ENCODE data around the gene AGAP2.

The AGAP2 gene

GRCh38 chr12:57767305-57767698 lies 28.8 kb upstream of the AGAP2 start:
- DNase-seq = no peak

- DNase-seq = no peak
Observed at GRCh38 chr12:57766464-57767304, 28.1 kb upstream of the AGAP2 start, which contains the start of gene CYP27B1. Gene CYP27B1, minus strand, starts transcription at chr12:57767078. Its CDS starts 37 bp downstream, at chr12:57767041.

GRCh38 chr12:57765698-57766463 lies 27.3 kb upstream of the AGAP2 start:
- no peak for DNase-seq

GRCh38 chr12:57765003-57765697 lies 26.6 kb upstream of the AGAP2 start:
- DNase-seq = peak in 3 of 5 donors; percentile 39 to 65 (median 44)

DNA sequence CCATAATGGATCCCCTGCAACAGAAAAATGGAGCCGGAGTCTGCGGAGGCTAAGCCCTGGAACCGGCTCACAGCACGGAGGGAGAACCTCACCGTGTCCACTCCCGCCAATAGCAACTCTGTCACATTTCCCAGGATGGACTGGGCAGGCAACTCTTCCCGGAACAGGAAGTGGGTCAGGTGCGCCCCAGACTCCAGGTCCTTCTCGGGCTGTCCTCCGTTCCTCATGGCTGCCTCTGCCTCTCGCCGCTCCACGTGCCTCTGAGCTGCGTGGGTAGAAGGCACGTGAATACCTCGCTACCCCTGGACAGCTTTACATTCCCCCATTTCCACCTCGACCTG lies 26.1 kb upstream of the AGAP2 start:
- DNase-seq = no peak

DNA sequence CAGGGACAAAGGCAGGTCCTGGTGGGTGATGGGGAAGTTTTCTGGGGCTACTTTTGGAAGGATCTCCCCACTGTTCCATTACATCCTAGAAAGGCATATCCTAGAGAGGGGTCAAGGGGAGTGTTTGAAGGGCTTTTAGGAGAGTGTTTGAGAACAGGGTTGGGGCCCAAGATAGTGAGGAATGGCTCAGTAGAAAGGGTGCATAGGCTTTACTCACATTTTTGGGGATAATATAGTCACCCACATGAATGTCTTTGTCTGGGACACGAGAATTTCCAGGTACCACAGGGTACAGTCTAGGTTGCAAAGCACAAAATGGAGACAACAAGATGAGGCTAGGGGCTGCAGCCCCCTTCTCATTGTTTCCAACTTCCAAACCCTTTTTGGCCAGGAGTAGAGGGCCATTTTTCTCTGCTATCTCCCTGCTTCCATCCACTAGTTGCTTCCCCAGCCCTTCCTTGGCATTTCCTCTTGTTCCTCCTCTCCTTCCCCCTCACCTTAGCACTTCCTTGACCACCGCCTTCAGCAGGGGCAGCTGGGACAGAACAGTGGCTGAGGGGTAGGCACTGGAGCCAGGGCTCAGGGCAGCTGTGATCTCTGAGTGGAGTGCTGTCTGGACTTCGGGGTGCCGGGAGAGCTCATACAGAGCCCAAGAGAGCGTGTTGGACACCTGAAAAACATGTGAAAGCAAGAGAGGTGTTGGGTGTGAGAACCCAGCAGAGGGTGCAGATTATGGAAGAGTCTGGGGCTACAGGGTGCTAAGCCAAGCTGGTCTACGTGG lies 25.5 kb upstream of the AGAP2 start:
- no peak for DNase-seq

DNA sequence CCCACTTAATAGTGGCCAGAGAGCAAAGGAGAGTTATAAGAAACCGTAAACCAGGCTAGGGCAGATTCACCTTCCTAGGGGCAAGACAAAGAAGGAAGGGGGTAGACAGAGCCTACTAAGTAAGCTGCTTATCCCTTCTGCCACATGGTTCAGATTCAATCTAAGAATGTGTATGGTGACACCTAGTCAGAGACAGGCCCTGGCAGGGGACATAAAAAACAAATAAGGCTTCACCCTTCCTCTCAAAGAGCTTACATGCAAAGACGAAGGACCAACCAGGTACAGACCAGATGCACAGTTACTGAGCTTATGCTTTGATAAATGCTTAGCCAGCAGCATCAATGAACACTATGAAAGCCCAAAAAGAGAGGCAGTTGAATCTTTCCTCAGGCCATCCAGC lies 23.9 kb upstream of the AGAP2 start:
- DNase-seq = no peak

- no peak for DNase-seq
Observed at GRCh38 chr12:57761391-57761998, 23.0 kb upstream of the AGAP2 start.

DNA sequence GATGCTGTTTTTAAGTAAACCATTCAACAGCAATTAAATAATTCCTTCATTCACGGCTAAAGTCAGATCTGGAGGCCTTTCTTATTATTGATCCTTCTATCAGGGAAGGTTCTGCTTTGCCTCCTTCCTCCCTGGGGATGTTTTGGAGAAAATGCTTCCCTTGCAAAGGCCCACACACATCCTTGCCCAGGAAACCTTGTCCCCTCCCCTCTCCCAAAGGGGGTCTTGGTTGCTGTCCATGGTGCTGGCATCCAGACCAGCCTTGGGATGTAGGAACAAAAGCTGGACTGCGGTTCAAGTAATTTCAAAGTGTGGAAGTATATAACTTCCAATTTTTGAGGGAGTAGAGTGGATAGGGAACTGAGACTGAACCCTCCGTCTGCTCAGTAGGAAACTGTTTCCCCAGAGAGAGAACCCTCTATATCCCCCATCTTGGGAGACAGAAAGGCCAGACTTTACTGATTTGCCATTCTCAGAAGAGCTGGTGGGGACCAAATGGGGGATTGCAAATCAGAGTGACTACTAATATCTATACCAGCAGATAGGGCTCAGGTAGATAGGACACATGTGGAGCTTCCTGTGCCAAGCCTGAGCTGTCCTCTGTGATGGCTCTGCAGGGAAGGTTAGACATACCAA lies 21.9 kb upstream of the AGAP2 start:
- no peak for DNase-seq

- peak in 1 of 5 donors; percentile 52 for DNase-seq
Observed at GRCh38 chr12:57759360-57759980, 20.9 kb upstream of the AGAP2 start.

DNA sequence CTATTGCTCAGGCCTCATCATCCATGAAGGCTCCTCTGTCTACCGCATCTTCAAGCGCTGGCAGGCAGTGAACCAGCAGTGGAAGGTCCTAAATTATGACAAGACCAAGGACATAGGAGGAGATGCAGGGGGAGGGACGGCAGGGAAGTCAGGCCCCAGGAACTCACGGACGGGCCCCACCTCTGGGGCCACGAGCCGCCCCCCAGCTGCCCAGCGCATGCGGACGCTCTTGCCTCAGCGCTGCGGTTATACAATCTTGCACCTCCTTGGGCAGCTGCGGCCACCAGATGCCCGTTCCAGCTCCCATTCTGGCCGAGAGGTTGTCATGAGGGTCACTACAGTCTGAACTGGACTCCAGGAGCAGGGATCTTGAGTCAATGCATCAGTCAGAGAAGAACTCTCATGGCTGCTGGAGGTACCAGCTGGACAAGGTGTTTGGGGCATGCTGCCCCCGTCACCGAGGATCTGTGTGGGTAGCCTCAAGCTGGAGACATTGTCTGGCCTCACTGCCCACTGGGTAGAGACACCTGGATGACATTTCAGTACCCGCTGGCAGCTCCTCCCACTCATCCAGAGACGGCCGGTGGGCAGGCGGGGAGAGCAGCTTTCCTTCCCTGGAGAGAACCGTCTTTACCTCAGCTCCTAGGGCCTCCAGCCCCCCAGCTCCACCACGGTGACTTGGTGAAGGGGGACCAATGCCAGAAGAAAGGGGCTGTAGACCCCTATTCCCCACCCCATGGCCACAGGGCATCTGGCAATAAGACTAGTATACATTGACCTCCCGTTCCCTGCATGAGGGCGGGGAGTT lies 20.2 kb upstream of the AGAP2 start:
- no peak for DNase-seq

DNA sequence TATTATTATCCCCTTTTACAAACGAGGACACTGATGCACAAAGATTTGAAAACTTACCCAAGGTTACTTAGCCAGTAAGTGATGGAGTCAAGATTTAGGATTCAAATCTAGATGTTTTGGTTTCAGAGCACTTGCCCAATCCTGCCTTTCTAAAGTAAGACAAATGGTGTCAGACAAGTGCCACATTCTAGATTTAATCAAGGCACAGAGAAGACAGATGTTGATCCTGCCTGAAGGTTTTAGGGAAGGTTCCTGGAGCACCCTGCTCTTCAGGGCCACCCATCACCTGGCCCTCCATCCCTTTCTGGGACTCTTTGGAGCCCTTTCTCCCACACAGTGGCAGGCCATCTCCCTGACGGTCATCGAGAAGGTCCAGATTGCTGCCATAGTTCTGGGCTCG lies 19.2 kb upstream of the AGAP2 start:
- DNase-seq = no peak

DNA sequence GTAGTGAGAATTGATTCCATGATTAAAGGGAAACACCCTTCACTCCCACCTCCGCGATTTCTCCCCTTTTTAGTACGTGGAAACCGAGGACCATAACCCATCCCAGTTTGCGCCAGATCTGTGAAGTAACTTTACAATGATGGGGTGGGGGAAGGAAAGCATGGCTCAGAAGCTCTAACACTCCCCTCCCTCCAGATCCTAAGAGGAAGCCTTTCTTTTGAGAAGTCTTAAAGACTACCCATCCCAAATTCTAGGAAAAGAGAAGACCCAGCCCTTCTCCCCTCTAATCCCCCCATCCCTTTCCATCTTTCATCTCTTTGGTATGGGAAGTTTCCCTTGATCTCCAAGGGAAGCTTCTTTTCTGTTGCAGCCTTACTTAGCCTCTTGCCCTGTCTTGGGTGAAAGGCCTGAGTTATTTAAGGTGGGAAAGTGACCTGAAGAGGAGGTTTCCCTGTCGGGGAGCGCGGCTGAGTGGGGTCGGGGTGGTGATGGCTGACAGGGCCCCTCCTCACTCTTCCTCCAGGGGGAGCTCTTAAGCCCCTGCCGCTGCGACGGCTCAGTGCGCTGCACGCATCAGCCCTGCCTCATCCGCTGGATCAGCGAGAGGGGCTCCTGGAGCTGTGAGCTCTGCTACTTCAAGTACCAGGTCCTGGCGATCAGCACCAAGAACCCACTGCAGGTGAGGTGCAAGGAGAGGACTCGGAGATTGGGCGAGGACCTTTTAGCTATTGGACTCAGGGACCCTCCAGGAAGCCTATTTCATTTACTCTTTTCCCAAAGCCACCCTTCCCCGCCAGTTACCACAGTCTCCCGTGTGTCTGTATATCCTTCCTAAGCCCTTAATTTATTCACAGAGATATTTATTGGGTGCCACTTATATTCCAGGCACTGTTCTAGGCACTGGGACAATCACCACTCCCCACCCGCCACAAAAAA lies 18.1 kb upstream of the AGAP2 start:
- DNase-seq = peak in 4 of 5 donors; percentile 53 to 74 (median 60)

- DNase-seq = peak in 2 of 5 donors; percentile 41 to 58
Observed at GRCh38 chr12:57755454-57756372, 17.2 kb upstream of the AGAP2 start.

GRCh38 chr12:57755194-57755453 lies 16.6 kb upstream of the AGAP2 start:
- no peak for DNase-seq

- peak; percentile 79 to 88 (median 84) for DNase-seq
Observed at GRCh38 chr12:57754411-57755193, 16.1 kb upstream of the AGAP2 start, which contains the start of gene MARCHF9. Gene MARCHF9, plus strand, starts transcription at chr12:57755103. Its CDS starts 426 bp downstream, at chr12:57755529.

GRCh38 chr12:57753756-57754337 lies 15.3 kb upstream of the AGAP2 start:
- DNase-seq = no peak

All from T-helper 1 cell (primary cell).